ENCODE data around the gene SLITRK5.

Gene SLITRK5

DNA sequence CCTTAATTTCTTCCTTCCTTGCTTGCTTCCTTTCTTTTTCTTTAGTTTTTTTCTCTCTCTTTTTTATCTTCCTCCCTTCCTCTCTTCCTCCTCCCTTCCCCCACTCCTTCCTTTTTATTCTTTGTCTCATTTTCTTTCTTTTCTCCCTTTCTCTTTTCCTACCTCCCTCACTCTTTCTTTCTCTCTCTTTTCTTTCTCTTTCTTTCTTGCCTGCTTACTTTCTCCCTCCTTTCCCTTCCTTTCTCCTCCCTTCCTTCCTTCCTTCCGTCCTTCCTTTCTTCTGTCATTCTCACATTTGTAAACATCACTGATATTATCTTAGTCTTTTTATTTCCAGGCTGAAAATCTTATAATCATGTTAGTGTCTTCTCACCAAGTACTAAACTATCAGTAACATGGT lies 38.8 kb downstream of the SLITRK5 start:
- DNase-seq: no peak

DNA sequence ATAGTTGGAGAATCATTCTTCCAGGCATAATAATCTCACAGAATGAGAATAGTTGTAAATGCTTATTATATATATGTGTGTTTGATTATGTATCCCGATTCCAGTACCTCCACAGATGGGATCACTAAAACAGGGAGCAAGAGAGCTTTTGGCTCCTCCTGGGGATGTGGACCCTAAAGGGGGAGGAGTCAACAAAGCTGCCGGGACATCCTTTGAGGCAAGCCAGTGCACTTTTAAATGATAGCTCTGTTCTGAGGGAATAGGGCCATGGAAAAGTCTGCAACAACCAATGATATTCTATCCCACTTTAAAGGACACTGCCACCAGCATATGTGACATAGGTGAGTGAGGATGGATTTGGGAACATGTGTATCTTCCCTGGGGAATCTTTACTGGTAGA lies 40.8 kb downstream of the SLITRK5 start:
- no peak for DNase-seq
